K562 (cell line): ENCODE data around the gene MAK. TPM values are rescaled to one million over a fixed set of nuclear protein-coding genes. Genes with fewer than 3 reads are reported as not detected.

Experiments
- C11orf30 ChIP-seq: fragments of 450-650 bp; IDR thresholded peaks from 2 replicates; pipeline ENCODE4 v1.6.1; 2016; ENCODE audit warnings: low read depth, mild to moderate bottlenecking
- CAMTA2 ChIP-seq: fragments of 250-450 bp; sonication (Bioruptor Pico); conservative IDR thresholded peaks from 2 replicates; pipeline ENCODE4 v1.5.1; 2022
- CHAMP1 ChIP-seq: fragments of 450-650 bp; IDR thresholded peaks from 2 replicates; pipeline ENCODE4 v1.6.1; 2016; ENCODE audit warnings: mild to moderate bottlenecking
- HLTF ChIP-seq: fragments of 450-650 bp; IDR thresholded peaks from 2 replicates; pipeline ENCODE4 v1.6.1; 2016
- KDM5B ChIP-seq: fragments of 200-600 bp; sonication (generic); IDR thresholded peaks from 2 replicates; pipeline ENCODE4 v1.6.1; 2012; ENCODE audit warnings: low read depth, mild to moderate bottlenecking, moderate library complexity, low read length, control low read depth, inconsistent platforms; ENCODE audit not compliant: insufficient replicate concordance
- MAFF ChIP-seq: IDR thresholded peaks from 2 replicates; pipeline ENCODE4 v1.6.1; 2012; ENCODE audit warnings: low read length, improper control_type of control experiment
- MAFG ChIP-seq: fragments of 450-650 bp; conservative IDR thresholded peaks from 2 replicates; pipeline ENCODE4 v1.6.1; 2016; ENCODE audit warnings: missing genetic modification characterization, missing compliant biosample characterization
- NFYB ChIP-seq: IDR thresholded peaks from 2 replicates; pipeline ENCODE4 v1.6.1; 2011; ENCODE audit warnings: mild to moderate bottlenecking, moderate library complexity; ENCODE audit not compliant: insufficient read length; ENCODE audit errors: extremely low read depth
- PCBP1 ChIP-seq: fragments of 200-400 bp; formaldehyde crosslinking; IDR thresholded peaks from 2 replicates; pipeline ENCODE4 v1.6.1; 2018; ENCODE audit warnings: mild to moderate bottlenecking, low read depth, low read length; ENCODE audit not compliant: poor library complexity, severe bottlenecking
- PCBP2 ChIP-seq: fragments of 200-400 bp; formaldehyde crosslinking; IDR thresholded peaks from 2 replicates; pipeline ENCODE4 v1.6.1; 2018; ENCODE audit warnings: low read length, low read depth, mild to moderate bottlenecking, moderate library complexity; ENCODE audit not compliant: poor library complexity, severe bottlenecking
- PURB ChIP-seq: sonication (generic); formaldehyde crosslinking; IDR thresholded peaks from 2 replicates; pipeline ENCODE4 v1.9.0; 2021; ENCODE audit warnings: low read depth, mild to moderate bottlenecking, missing genetic modification reagents
- RBM25 ChIP-seq: fragments of 200-400 bp; formaldehyde crosslinking; IDR thresholded peaks from 2 replicates; pipeline ENCODE4 v1.6.1; 2018; ENCODE audit warnings: low read length, low read depth, moderate library complexity; ENCODE audit not compliant: severe bottlenecking
- SNRNP70 ChIP-seq: fragments of 200-400 bp; formaldehyde crosslinking; optimal IDR thresholded peaks from 2 replicates; pipeline ENCODE3; 2017; ENCODE audit warnings: low read depth, low read length
- ZC3H11A ChIP-seq: IDR thresholded peaks from 2 replicates; pipeline ENCODE4 v1.6.1; 2012; ENCODE audit warnings: low read depth, low read length, improper control_type of control experiment
- ZNF133 ChIP-seq: fragments of 250-450 bp; sonication (Bioruptor Pico); IDR thresholded peaks from 2 replicates; pipeline ENCODE4 v1.4.0; 2020; ENCODE audit warnings: mild to moderate bottlenecking
- ZNF316 ChIP-seq: fragments of 450-650 bp; IDR thresholded peaks from 2 replicates; pipeline ENCODE4 v1.6.1; 2016
- ZNF444 ChIP-seq: fragments of 250-450 bp; sonication (Bioruptor Pico); IDR thresholded peaks from 2 replicates; pipeline ENCODE4 v1.4.0; 2020; ENCODE audit warnings: mild to moderate bottlenecking, moderate library complexity
- ZNF75A ChIP-seq: fragments of 450-650 bp; formaldehyde crosslinking; IDR thresholded peaks from 2 replicates; pipeline ENCODE4 v1.4.0; 2020; ENCODE audit warnings: mild to moderate bottlenecking
- polyA plus RNA-seq, 8 experiments: library from polyadenylated mRNA; depleted of rRNA in 4 of 8; stranded (reverse) in 5 of 8; unstranded in 3 of 8; fragments of >200 nt; fragmentation: Nextera tagmentation in 2 of 8; fragmentation: Illumina TruSeq in 1 of 8; extraction: Ambion mirVana in 2 of 8; extraction: Trizol in 1 of 8; gene quantifications; 2 replicates each; pipeline versions ENCODE4 v1.2.1 to v1.2.3, GENCODE V29; 2011 to 2014; ENCODE audit warnings: inconsistent platforms in 1 of 8, missing spikeins in 1 of 8
- total RNA-seq, 7 experiments: library from RNA; depleted of rRNA in 6 of 7; stranded (reverse); fragments of >200 nt in 6 of 7; fragmentation: Illumina TruSeq in 2 of 7; extraction: Trizol in 2 of 7; gene quantifications; 2 replicates each; pipeline versions ENCODE4 v1.2.1 to v1.2.3, GENCODE V29; 2011 to 2021; ENCODE audit warnings: low replicate concordance in 1 of 7
- TF ChIP-seq, protein P1 (sequence below): fragments of 450-650 bp; formaldehyde crosslinking; IDR thresholded peaks from 2 replicates; pipeline ENCODE4 v1.4.0; 2022; ENCODE audit warnings: missing genetic modification characterization

Gene MAK
- total and polyA plus RNA-seq, 9 of the 15 experiments (the other 6 are each of a cell fraction or from before 2014, with no cell fraction given), result 0.25 to 1.1 (median 0.53) TPM

- TF ChIP-seq, protein P1, sequence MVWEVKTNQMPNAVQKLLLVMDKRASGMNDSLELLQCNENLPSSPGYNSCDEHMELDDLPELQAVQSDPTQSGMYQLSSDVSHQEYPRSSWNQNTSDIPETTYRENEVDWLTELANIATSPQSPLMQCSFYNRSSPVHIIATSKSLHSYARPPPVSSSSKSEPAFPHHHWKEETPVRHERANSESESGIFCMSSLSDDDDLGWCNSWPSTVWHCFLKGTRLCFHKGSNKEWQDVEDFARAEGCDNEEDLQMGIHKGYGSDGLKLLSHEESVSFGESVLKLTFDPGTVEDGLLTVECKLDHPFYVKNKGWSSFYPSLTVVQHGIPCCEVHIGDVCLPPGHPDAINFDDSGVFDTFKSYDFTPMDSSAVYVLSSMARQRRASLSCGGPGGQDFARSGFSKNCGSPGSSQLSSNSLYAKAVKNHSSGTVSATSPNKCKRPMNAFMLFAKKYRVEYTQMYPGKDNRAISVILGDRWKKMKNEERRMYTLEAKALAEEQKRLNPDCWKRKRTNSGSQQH (CRISPR knock-in tag), result no peak
- TF ChIP-seq ZNF133 (CRISPR knock-in tag), result no peak
- peak; percentile 94 for TF ChIP-seq ZNF316
- TF ChIP-seq HLTF, result no peak
- TF ChIP-seq MAFG (tag), result peak; percentile 76
- peak; percentile 31; the same call in 1 of the 2 replicates for TF ChIP-seq CHAMP1
- no peak for TF ChIP-seq CAMTA2
- no peak for TF ChIP-seq KDM5B
- peak; percentile 95 for TF ChIP-seq NFYB
- no peak for TF ChIP-seq PURB
- TF ChIP-seq RBM25, result peak; percentile 79
- TF ChIP-seq C11orf30, result peak; percentile 81
- no peak for TF ChIP-seq PCBP2
- TF ChIP-seq PCBP1, result no peak
- TF ChIP-seq ZNF444 (CRISPR knock-in tag), result no peak
- TF ChIP-seq ZC3H11A, result no peak
- no peak for TF ChIP-seq SNRNP70
- TF ChIP-seq MAFF, result peak; percentile 87
- no peak for TF ChIP-seq ZNF75A (CRISPR knock-in tag)
- TF ChIP-seq, all 486 proteins: peak for 10
Observed at GRCh38 chr6:10719296-10719963, 118.9 kb downstream of the MAK start (continued).
